GM19438 (cell line): ENCODE data around the gene PINLYP.

Experiments used
- ATAC-seq: cut with Tn5 transposase; IDR thresholded peaks from one replicate; pipeline ENCODE4 v1.9.1; 2021; ENCODE audit warnings: low read depth; ENCODE audit not compliant: unreplicated experiment

Gene PINLYP

DNA sequence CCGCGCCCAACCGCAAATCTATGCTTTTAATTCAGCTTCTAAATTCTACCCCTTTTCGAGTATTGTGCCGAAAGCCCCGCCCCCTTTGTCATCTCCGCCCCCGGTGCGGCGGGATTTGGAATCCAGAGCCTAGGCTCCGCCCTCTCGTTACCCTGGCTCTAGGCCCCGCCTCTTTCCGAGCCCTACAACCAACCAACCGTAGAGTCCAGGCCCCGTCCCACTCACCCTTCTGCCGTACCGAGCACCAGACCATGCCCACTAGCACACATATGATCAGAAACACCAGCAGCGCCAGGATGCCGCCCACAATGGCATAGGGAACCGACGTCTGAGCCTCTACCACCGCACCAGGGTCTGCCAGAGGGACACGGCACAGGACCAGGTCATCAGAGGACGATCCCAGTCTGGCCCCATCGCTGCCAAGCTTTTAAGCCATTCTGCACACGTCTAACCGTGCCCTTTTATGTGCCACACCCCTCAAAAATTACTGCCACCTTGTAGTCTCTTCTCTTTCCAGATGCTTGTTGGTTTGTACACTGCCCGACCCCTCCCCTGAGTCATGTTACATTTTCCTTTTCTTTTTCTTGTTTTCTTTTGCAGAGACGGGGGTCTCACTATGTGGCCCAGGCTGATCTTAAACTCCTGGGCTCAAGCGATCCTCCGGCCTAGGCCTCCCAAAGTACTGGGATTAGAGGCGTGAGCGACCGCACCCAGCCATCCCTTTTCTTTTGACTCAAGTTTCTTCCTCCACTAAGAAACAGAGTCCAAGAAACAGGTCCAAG is 48.5 kb downstream of the PINLYP start:
- no peak for ATAC-seq

DNA sequence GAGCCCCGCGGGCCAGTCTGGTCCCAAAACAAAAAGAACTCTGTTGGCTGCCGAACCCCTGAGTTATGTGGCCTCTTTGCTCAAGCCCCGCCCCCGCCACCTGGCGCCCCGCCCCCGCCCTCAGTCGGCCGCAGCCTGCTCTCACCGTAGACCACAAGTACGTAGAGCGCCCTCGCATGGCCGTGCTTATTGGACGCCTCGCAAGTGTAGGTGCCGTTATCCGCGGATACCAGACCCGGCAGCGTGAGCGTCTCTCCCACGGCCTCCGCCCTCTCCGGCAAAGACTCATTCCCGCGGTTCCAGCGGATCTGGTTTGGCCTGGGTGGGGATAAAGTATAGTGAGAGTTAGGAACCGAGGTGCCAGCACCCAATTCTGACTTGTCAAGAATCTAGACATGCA is 49.3 kb downstream of the PINLYP start:
- ATAC-seq = no peak

- ATAC-seq = no peak
Measured at GRCh38 chr19:43625918-43626579, 50.4 kb downstream of the PINLYP start.

DNA sequence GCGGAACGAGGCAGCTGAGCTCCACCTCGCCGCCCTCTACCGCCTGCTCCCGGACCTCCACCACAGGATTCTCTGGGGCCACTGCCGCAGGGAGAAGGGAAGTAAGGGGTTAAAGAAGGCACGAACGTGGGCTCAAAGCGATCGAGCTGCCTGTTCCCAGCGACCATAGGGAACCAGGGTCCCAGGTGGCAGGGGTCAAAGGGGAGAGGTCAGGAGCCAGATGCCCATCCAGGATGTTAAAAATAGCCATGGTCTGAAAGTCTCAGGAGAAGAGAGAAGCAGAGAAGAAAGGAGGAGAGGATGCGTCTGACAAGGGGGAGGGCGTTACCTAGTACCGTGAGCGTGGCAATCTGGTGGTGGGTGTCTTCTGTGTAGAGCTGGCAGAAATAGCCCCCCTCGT is 51.2 kb downstream of the PINLYP start:
- ATAC-seq = no peak

DNA sequence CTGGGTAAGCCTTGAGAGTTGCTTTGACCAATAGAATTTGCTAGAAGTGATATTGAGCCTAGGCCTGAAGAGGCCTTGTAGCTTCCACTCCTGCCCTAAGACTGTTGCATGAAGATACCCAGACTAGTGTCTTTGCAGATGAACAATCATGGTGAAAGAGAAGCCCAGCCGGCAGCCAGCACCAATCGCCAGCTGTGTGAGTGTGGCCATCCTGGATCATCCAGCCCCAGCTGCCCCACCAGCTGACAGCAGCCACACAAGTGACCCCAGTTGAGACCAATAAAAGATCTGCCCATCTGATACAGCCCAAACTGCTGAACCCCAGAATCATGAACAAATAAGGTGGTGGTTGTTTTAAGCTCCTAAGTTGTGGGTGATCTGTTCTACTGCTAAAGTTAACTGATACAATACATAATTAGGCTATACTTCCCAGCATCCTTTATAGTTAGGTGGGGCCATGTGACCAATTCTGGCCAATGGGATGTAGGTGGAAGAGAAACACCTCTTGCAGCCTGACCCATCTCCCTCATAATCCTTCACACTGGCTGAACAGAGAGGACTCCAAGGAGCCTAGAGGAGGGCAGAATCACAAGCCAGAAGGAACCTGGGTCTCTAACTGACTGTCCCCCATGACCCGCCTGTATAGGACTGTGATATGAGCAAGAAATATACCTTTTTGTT is 53.2 kb downstream of the PINLYP start:
- ATAC-seq = no peak

DNA sequence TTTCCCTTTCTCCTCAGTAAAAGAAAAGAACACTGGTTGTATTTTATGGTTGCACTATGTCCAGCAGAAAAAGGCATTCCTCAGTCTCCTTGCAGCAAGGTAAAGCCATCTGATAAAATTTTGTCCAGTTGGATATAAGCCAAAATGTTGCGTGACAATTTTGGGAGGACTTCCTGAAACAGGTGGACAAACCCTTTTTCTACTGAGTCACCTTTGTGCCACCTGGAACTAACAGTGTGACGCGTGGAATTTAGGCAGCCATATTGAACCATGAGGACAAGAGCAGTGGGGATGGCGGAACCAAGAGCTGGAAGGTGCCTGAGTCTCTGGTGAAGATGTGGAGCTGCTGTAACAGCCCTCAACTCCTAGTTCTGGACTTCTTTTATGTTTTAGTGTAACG is 55.9 kb downstream of the PINLYP start:
- ATAC-seq = no peak
